ENCODE data around the gene LIF. TPM values are rescaled to one million over a fixed set of nuclear protein-coding genes. Genes with fewer than 3 reads are reported as not detected.
A peak's percentile ranks its signal among the peaks of the same experiment; 100 is the strongest.

The LIF gene
- total and polyA plus RNA-seq, 8 donors: 0.35 to 5.0 (median 2.2) TPM; not detected in 2

DNA sequence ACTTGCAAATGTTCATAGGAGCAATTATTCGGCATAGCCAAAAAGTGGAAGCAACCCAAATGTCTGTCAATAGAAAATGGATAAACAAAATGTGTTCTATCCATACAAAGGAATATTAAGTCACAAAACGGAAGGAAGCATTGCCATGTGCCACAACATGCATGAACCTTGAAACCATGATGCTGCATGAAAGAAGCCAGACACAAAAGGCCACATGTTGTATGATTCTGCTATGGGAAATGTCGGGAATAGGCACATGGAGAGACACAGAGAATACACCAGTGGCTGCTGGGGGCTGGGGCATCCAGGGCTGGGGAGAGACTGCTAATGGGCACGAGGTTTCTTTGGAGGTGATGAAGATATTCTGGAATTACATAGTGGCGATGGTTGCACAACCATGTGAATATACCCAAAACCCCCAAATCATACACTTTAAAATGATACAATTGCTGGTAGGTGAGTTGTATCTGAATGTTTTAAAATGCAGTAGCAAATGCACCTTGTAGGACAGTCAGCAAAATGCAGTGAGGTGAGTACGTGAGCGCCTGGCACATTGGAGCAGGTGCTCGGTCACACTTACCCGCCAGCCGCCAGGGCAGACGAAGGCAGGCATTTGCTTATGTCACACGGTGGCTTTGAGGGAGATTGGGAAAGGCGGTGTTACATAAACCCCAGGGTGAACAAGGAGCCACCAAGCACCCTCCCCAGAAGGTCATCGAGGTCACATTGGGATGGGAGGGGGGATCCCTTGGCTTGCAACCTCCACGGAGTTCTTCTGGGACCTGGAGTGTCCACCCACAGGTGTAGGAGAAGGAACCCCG lies 26.4 kb upstream of the LIF start:
- no peaks in the 10 kb centered on the region for H3K27me3 ChIP-seq
- no peak for DNase-seq
- WGBS, 5 donors: 77 to 82% (median 79%) methylated on average over 16 of the region's 16 CpGs

DNA sequence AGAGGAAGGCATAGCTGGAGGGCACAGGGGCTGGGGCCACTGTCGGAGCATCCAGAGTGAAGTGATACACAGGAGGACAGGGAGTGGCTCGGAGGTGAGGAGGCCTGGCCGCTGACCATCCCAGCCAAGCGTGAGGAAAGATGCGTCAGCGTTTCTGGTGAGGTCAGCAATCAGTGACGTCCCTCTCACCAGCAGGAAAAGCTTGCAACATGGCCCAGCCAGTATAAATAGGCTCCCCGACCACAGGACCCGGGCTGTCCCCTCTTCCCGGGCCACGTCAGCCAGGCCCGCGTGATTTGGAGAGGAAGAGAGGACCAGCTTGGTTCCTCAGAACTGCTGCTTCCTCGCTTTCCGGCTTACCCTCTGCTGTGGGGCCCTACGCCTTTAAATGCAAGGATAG lies 24.3 kb upstream of the LIF start:
- intact Hi-C loops (cut with DNase I; ENCODE audit: low total_unique reads): loop anchor here (5.0 kb wide), 1 partner anchor 216 kb away; no protein-coding TSS in a partner anchor
- Histone ChIP-seq H3K9me3 (no peaks in the 10 kb centered on the region), H3K4me3 (no peak overlapping the region), H3K36me3 (no peaks in the 10 kb centered on the region), H3K27me3 (no peaks in the 10 kb centered on the region), H3K4me1 (peaks cover 0 to 15% (median 1%) of the 10 kb centered on the region in 4 donors), H3K27ac (peak overlapping the region in 3 of 5 donors; percentile 22 to 63 (median 62))
- TF ChIP-seq, protein P1, sequence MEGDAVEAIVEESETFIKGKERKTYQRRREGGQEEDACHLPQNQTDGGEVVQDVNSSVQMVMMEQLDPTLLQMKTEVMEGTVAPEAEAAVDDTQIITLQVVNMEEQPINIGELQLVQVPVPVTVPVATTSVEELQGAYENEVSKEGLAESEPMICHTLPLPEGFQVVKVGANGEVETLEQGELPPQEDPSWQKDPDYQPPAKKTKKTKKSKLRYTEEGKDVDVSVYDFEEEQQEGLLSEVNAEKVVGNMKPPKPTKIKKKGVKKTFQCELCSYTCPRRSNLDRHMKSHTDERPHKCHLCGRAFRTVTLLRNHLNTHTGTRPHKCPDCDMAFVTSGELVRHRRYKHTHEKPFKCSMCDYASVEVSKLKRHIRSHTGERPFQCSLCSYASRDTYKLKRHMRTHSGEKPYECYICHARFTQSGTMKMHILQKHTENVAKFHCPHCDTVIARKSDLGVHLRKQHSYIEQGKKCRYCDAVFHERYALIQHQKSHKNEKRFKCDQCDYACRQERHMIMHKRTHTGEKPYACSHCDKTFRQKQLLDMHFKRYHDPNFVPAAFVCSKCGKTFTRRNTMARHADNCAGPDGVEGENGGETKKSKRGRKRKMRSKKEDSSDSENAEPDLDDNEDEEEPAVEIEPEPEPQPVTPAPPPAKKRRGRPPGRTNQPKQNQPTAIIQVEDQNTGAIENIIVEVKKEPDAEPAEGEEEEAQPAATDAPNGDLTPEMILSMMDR (IDR thresholded peaks at IDR 0.05): no peak
- peak in 2 of 3 donors; percentile 11 to 31 for TF ChIP-seq POLR2AphosphoS5 (IDR thresholded peaks at IDR 0.05)
- WGBS, 5 donors: 75 to 81% (median 78%) methylated on average over 15 to 16 of the region's 16 CpGs
- peak; percentile 59 to 65 for DNase-seq

More for the DNA sequence above, 26.4 kb upstream of the LIF start:
- no peak overlapping the region for H3K27ac ChIP-seq
- H3K36me3 ChIP-seq: no peaks in the 10 kb centered on the region
- intact Hi-C loops (cut with DNase I; ENCODE audit: low total_unique reads): loop anchor here (5.0 kb wide), 1 partner anchor 214 kb away; no protein-coding TSS in a partner anchor
- peaks cover 0 to 26% (median 5%) of the 10 kb centered on the region in 4 donors for H3K4me1 ChIP-seq
- H3K9me3 ChIP-seq: no peaks in the 10 kb centered on the region
- H3K4me3 ChIP-seq: no peak overlapping the region
- TF ChIP-seq, protein P1 (IDR thresholded peaks at IDR 0.05): no peak
- TF ChIP-seq POLR2AphosphoS5 (IDR thresholded peaks at IDR 0.05) (no peak), EP300 (IDR thresholded peaks at IDR 0.05) (no peak), POLR2A (IDR thresholded peaks at IDR 0.05) (no peak)

DNA sequence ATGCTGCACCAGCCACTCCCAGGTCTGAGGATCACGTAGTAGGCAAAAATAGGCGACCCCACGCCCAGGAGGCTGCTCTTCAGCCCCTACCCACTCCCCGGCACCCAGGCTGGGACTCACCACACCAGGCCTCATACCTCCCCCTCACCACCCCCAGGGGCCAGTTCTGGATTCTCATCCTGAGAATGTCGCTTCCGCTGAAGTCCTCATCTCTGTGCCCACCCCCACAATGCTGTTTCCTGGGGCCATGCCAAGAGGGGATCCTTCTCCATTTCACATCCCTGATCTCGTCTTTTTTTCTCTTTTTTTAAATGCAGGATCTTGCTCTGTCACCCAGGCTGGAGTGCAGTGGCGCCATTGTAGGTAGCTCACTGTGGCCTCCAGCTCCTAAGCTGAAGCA lies 21.8 kb upstream of the LIF start:
- H3K4me1 ChIP-seq: peaks cover 1 to 19% (median 3%) of the 10 kb centered on the region in 4 donors
- 80 to 95% (median 89%) methylated on average over 7 to 8 of the region's 8 CpGs for WGBS, 5 donors
- H3K36me3 ChIP-seq: no peaks in the 10 kb centered on the region
- H3K27me3 ChIP-seq: no peaks in the 10 kb centered on the region
- intact Hi-C loops (cut with DNase I; ENCODE audit: low total_unique reads): loop anchor here (5.0 kb wide), 1 partner anchor 114 kb away; no protein-coding TSS in a partner anchor
- TF ChIP-seq EP300 (IDR thresholded peaks at IDR 0.05): no peak
- no peak for TF ChIP-seq POLR2A (IDR thresholded peaks at IDR 0.05)
- TF ChIP-seq, protein P1 (IDR thresholded peaks at IDR 0.05): no peak
- H3K27ac ChIP-seq: peak overlapping the region in 3 of 5 donors; percentile 62 to 87 (median 85)
- no peak overlapping the region for H3K4me3 ChIP-seq
- H3K9me3 ChIP-seq: no peaks in the 10 kb centered on the region
- no peak for DNase-seq

DNA sequence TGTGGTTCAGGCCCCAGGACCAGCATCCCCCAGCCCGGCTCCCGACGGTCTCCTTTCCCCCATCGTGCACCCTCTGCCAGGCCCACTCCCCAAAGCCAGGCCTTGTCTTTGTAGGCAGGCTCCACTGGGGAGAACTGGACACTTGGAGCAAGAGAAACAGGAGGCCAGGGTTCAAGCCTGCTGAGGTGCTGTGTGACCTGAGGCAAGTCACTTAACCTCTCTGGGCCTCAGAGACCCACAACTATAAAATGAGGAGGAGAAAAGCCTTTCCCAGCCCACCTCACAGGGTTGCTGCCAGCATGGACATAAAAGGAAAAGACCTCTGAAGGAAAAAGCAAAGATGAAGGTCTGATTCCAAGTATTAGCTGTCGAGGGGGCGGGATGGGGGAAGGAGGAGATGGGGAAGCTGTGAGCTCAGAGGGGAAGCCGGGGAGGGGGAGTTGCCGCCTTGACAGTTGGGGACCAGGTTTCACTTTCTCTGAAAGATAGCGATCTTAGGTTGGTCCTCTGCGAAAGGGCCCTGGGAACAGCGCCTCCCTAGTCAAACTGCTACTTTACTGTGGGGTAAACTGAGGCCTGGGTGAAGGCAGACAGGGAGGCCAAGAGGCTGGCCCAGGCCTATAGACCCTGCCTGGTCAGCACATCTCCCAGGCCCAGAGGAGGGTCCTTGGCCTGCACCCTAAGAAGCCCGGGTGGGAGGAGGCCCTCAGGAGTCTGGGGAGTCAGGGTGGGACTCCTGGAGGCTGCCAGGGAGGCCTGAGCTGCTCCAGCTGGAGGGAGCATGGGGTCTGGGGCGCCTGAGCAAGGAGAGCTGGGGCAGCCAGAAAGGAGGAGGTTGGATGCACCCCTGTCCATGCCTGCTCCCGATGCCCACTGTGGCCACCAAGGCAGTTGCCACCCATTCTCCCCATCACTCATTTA lies 21.1 kb upstream of the LIF start:
- H3K4me3 ChIP-seq: peak overlapping the region in 2 of 4 donors; percentile 35 to 41
- no peaks in the 10 kb centered on the region for H3K27me3 ChIP-seq
- peaks cover 6 to 19% (median 9%) of the 10 kb centered on the region in 4 donors for H3K4me1 ChIP-seq
- intact Hi-C loops (cut with DNase I; ENCODE audit: low total_unique reads): loop anchor here (5.0 kb wide), 1 partner anchor 115 kb away; no protein-coding TSS in a partner anchor
- DNase-seq: no peak
- no peaks in the 10 kb centered on the region for H3K36me3 ChIP-seq
- H3K9me3 ChIP-seq: no peaks in the 10 kb centered on the region
- H3K27ac ChIP-seq: peak overlapping the region in 4 of 5 donors; percentile 62 to 87 (median 78)
- TF ChIP-seq EP300 (IDR thresholded peaks at IDR 0.05) (no peak), POLR2AphosphoS5 (IDR thresholded peaks at IDR 0.05) (no peak), POLR2A (IDR thresholded peaks at IDR 0.05) (no peak)
- TF ChIP-seq, protein P1 (IDR thresholded peaks at IDR 0.05): no peak
- 62 to 78% (median 75%) methylated on average over 7 to 14 of the region's 14 CpGs for WGBS, 5 donors

Data from stomach (tissue), 9 donors.